ENCODE data around the gene UBR3.

DNA sequence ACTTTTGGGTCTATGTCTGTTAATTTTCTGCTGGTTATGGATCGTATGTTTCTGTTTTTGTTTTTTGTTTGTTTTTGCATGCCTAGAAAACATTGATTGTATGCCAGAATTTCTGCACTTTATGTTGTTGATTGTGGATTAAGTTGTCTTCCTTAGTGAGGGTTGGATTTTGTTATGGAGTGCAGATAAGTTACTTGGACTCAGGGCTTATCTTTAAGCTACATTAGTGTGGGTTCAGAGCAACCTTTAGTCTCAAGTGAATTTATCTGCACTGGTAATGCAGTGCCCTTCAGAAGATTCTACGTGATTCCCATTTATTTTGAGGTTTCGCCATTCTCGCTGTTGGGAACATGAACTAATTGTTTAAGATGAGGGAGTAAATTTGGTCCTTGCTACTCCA lies 32.9 kb downstream of the UBR3 start:
- TF ChIP-seq, protein P1, sequence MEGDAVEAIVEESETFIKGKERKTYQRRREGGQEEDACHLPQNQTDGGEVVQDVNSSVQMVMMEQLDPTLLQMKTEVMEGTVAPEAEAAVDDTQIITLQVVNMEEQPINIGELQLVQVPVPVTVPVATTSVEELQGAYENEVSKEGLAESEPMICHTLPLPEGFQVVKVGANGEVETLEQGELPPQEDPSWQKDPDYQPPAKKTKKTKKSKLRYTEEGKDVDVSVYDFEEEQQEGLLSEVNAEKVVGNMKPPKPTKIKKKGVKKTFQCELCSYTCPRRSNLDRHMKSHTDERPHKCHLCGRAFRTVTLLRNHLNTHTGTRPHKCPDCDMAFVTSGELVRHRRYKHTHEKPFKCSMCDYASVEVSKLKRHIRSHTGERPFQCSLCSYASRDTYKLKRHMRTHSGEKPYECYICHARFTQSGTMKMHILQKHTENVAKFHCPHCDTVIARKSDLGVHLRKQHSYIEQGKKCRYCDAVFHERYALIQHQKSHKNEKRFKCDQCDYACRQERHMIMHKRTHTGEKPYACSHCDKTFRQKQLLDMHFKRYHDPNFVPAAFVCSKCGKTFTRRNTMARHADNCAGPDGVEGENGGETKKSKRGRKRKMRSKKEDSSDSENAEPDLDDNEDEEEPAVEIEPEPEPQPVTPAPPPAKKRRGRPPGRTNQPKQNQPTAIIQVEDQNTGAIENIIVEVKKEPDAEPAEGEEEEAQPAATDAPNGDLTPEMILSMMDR (conservative IDR thresholded peaks at IDR 0.05; ENCODE audit: low read depth in 2 of 2) = no peak
- TF ChIP-seq JUNB (IDR thresholded peaks at IDR 0.05; ENCODE audit: unreplicated experiment) (no peak), EZH2 (IDR thresholded peaks at IDR 0.05; ENCODE audit: low read depth, unreplicated experiment) (no peak), EZH2phosphoT487 (IDR thresholded peaks at IDR 0.05; ENCODE audit: unreplicated experiment) (no peak)
- TF ChIP-seq, protein P2, sequence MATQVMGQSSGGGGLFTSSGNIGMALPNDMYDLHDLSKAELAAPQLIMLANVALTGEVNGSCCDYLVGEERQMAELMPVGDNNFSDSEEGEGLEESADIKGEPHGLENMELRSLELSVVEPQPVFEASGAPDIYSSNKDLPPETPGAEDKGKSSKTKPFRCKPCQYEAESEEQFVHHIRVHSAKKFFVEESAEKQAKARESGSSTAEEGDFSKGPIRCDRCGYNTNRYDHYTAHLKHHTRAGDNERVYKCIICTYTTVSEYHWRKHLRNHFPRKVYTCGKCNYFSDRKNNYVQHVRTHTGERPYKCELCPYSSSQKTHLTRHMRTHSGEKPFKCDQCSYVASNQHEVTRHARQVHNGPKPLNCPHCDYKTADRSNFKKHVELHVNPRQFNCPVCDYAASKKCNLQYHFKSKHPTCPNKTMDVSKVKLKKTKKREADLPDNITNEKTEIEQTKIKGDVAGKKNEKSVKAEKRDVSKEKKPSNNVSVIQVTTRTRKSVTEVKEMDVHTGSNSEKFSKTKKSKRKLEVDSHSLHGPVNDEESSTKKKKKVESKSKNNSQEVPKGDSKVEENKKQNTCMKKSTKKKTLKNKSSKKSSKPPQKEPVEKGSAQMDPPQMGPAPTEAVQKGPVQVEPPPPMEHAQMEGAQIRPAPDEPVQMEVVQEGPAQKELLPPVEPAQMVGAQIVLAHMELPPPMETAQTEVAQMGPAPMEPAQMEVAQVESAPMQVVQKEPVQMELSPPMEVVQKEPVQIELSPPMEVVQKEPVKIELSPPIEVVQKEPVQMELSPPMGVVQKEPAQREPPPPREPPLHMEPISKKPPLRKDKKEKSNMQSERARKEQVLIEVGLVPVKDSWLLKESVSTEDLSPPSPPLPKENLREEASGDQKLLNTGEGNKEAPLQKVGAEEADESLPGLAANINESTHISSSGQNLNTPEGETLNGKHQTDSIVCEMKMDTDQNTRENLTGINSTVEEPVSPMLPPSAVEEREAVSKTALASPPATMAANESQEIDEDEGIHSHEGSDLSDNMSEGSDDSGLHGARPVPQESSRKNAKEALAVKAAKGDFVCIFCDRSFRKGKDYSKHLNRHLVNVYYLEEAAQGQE (IDR thresholded peaks at IDR 0.05; ENCODE audit: unreplicated experiment) = no peak

Data from GM23338 (cell line).